Tibial nerve (tissue), 3 donors: ENCODE measurements around the gene MRPL39.

Source experiments
- POLR2A ChIP-seq, 2 donors: fragments of 450-650 bp; IDR thresholded peaks; one replicate each; pipeline ENCODE4 v1.6.1; 2017; ENCODE audit warnings: antibody characterized with exemption in 2 of 2, mild to moderate bottlenecking in 2 of 2, moderate library complexity in 2 of 2
- TF ChIP-seq, protein P1 (sequence below), 5 experiments: fragments of 200-600 bp in 3 of 5; fragments of 450-650 bp in 2 of 5; sonication (generic) in 3 of 5; IDR thresholded peaks; one replicate each; pipeline ENCODE4 v1.5.1; 2016 to 2019; ENCODE audit warnings: antibody characterized with exemption in 5 of 5, mild to moderate bottlenecking in 3 of 5, moderate library complexity in 2 of 5

DNA sequence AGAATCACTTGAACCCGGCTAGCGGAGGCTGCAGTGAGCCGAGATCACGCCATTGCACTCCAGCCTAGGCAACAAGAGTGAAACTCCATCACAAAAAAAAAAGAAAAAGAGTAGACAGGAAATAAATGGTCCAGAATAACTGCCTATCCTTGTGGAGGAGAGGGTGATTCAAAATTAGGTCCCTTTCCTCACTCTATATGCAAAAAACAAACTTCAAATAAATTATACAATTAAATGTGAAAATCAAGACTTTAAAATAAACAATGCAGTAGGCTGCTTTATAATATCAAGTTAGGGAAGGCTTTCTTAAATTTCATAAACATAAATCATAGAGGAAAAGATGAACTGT, 26.4 kb downstream of the MRPL39 start:
- TF ChIP-seq POLR2A (IDR thresholded peaks at IDR 0.05) = no peak
- TF ChIP-seq, protein P1, sequence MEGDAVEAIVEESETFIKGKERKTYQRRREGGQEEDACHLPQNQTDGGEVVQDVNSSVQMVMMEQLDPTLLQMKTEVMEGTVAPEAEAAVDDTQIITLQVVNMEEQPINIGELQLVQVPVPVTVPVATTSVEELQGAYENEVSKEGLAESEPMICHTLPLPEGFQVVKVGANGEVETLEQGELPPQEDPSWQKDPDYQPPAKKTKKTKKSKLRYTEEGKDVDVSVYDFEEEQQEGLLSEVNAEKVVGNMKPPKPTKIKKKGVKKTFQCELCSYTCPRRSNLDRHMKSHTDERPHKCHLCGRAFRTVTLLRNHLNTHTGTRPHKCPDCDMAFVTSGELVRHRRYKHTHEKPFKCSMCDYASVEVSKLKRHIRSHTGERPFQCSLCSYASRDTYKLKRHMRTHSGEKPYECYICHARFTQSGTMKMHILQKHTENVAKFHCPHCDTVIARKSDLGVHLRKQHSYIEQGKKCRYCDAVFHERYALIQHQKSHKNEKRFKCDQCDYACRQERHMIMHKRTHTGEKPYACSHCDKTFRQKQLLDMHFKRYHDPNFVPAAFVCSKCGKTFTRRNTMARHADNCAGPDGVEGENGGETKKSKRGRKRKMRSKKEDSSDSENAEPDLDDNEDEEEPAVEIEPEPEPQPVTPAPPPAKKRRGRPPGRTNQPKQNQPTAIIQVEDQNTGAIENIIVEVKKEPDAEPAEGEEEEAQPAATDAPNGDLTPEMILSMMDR (IDR thresholded peaks at IDR 0.05) = no peak
